Kidney capillary endothelial cell (primary cell): Measurements from ENCODE around the gene ZNF738.
"Not testable (repeated sequence)": the region's sequence is repeated elsewhere in the genome, so short reads cannot be mapped to it uniquely, and the experiment has no call there.

ENCODE experiments used
- DNase-seq: peaks from one replicate; pipeline ENCODE4 v3.0.0-alpha.2; 2018; ENCODE audit warnings: low spot score

ZNF738 gene

DNA sequence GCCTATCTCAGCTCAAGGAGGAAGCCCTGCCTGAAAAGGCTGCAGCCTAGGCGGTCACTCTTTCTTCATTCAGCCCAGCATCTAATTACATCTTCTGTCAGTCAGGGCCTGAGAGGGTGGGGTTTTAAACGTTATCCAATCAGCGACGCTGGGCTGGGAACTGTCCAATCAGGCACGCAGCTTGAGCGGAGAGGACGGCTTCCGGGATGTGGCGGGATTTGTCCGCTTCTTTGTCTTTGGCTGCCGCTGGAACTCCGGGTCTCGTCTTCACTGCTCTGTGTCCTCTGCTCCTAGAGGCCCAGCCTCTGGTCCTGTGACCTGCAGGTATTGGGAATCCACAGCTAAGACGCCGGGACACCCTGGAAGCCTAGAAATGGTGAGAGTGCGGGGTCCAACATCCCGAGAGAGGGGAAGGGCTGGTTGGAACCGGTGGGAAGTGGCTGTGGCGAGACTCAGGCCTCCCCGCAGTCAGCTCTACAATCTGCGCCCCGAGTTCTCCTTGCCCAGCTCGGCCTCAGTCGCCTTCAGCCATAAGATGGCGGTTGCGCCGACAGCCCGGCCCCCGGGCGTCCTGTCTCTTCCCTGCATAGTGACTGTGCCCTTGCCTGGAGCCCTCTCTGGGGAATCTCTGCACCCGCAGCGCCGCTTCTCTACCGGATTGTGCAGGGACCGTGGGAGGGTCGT, at the start of gene ZNF738:
ZNF738 (plus strand) TSS at position 233 of the 684 bp plus-strand sequence; CDS start at position 374, 141 bp downstream.
- peak; percentile 89 for DNase-seq

DNA sequence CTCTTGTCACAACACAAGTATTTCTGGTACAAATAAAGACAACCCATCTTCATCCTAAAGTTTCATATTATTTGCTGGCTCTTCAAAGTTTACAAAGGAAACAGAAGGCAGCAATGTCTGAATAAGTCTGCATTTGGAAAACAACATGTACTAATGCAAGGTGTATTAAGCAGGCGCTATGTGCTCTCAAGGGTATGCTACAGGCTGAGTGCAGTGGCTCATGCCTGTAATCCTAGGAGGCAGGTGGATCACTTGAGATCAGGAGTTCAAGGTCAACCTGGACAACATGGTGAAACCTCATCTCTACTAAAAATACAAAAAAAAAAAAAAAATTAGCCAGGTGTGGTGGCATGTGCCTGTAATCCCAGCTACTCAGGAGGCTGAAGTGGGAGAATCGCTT, 46.0 kb upstream of the ZNF738 start:
- not testable (repeated sequence) for DNase-seq

DNA sequence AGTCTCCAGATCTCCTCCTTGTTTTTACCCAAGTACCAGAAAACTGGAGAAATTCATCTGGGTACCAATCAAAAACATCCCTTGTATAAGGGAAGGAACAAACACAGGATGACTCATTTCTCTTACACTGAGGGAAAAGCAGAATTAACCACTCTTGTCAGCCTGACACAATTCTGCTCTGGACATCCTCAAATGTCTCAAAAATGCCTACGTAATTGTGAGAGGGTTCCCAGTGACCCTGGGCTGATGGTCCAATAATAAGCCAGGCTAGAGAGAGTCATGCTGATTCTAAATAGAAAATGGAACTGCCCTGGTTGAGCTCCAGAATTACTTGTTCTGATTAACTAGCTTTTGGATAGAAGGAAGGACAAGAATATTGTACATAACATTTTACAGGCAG, 44.1 kb upstream of the ZNF738 start:
- DNase-seq = no peak

DNA sequence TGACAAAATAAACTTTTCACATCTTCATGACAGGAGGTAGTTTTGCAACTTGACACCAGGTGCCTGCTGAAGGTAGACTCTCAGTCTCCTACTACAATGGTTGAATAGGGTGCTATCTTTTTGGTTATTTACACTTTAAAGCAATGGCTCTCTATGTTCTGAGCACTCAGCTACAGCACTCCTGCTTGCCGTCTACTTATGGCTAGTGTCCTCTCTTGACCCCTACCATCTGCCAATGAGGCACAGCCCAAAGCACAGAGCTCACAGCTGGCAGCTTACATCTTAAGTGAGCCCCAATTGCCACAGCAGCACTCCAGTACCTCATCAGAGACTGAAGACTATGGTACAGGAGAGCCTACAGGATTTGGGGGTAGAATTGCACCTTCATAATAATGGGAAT, 41.0 kb upstream of the ZNF738 start:
- no peak for DNase-seq

DNA sequence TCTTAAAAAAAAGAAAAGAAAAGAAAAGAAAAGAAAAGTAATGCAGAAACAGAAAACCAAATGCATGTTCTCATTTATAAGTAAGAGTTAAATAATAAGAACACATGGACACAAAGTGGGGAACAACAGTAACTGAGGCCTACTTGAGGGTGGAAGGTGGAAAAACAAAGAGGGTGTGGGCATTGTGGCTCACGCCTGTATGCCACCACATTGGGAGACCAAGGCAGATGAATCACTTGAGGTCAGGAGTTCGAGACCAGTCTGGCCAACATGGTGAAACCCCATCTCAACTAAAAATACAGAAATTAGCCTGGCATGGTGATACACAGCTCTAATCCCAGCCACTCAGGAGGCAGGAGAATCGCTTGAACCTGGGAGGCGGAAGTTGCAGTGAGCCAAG, 37.7 kb upstream of the ZNF738 start:
- no peak for DNase-seq

DNA sequence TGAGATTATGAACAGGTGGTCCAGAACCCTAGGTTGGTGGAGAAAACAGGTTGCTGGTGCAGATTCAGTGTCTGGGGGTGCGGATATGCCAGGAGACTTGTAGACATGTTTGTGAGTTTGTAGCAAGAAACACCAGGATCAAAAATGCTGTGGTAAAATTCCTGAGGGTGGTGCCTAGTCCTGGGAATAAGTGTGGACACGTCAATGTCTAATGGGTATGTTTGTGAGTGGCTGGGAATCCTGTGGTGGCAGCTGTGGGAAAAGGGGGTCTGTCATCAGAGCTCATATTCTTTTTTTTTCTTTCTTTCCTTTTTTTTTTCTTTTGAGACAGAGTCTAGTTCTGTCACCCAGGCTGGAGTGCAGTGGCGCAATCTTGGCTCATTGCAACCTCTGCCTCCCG, 36.8 kb upstream of the ZNF738 start:
- no peak for DNase-seq

DNA sequence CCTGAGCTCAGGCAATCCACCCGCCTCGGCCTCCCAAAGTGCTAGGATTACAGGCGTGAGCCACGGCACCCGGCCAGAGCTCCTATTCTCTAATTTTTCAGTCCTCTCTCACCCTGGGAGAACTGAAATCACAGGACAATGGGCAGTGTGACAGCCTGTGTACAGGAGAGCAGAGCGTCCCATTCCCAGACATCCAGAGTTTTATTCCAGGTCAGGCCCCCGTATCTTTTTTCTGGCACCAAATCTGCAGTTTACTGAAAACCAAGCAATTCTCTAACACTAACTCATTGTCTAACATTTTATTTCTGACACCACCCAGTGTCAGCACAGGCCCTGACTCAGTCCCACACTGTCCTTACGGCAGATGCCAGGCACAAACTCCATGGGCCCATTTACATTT, 36.3 kb upstream of the ZNF738 start:
- DNase-seq = no peak

DNA sequence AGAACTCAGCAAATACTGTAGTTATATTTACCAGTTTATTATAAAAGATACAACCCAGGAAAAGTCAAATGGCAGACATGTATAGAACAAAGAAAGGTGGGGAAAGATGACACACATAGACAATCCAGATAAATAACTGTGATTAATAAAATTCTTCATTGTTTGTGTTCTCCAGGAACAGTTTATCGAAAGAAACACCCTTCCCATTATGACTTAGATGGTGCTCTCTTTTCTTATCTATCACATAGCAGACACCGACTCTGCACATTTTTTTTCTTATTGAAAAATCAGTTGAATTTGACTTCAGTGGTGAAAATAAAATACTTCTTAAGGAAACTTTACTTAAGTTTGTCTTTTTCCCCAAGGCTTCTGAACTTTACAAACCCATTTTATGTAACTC, 35.8 kb upstream of the ZNF738 start:
- DNase-seq = no peak

DNA sequence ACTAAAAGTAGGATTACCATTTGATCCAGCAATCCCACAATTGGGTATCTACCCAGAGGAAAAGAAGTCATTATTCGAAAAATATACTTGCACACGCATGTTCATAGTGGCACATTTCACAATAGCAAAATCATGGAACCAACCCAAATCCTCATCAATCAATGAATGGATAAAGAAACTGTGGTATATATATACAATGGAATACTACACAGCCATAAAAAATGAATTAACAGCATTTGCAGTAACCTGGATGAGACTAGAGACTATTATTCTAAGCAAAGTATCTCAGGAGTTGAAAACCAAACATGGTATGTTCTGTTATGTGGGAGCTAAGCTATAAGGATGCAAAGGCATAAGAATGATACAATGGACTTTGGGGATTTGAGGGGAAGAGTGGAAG, 32.6 kb upstream of the ZNF738 start:
- DNase-seq = no peak

DNA sequence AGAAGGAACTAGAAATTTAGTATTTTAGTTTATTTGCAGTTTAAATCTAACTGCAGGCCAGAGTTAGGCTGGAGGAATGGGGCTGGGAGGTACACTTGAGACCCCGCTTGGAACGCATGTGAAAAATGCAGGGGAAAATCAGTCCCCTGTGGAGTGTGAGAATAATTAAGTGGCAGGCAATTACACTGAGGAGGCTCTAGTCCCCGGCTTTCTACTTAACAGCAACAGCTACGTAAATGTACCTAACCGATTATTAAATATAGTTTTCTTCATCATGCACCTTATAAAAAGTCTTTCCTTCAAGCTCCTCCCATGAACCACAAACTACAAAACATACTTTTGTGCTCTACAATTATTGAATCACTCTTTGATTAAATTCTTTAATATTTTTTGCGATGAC, 30.4 kb upstream of the ZNF738 start:
- no peak for DNase-seq

DNA sequence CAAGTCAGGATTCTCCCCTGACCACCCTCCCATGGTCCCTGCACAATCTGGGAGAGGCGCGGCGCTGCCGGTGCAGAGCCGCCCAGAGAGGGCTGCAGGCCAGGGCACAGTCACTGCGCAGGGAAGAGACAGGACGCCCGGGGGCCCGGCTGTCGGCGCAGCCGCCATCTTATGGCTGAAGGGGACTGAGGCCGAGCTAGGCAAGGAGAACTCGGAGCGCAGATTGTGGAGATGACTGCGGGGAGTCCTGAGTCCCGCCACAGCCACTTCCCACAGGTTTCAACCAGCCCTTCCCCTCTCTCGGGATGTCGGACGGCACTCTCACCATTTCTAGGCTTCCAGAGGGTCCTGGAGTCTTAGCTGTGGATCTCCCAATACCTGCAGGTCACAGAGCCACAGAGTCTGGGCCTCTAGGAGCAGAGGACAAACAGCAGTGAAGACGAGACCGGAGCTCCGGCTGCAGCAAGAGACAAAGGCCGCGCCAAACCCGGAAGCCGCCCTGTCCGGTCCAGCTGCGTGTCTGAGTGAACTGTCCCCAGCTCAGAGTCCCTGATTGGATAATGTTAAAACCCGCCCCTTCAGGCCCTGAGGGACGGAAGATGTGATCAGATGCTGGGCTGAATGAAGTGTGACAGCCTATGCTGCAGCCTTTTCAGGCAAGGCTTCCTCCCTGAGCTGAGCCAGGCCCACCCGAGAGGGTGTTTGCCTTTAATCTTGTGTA, 29.8 kb upstream of the ZNF738 start, which contains the start of gene ZNF708:
ZNF708 (minus strand) TSS at position 526 of the 721 bp plus-strand sequence; CDS start at position 328, 198 bp downstream.
- DNase-seq = peak; percentile 91

DNA sequence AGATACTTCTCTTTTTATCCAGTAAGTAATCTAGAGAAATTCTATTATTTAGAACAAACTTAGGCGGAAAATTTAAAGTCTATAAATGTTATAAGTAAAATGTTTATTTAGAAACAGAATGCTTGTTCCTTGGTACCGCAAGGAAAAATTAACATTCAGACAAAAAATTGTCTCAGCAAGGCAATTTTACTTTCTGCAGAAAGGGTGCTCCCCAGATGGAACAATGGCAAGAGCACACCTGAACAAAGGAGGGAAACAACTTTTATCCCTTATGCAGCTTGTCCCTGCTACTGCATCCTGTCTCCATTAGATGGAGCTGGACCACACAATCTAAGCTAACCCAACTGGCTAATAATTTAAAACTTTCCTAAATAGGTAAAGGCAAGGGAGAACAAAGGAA, 23.1 kb upstream of the ZNF738 start:
- no peak for DNase-seq

DNA sequence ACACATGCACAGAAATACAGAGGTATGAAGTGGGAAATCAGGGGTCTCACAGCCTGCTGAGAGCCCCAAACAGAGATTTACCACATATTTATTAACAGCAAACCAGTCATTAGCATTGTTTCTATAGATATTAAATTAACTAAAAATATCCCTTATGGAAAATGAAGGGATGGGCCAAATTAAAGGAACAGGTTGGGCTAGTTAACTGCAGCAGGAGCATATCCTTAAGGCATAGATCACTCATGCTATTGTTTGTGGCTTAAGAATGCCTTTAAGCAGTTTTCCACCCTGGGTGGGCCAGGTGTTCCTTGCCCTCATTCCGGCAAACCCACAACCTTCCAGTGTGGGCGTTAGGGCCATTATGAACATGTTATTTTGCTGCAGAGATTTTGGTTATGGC, 14.0 kb upstream of the ZNF738 start:
- DNase-seq = not testable (repeated sequence)

DNA sequence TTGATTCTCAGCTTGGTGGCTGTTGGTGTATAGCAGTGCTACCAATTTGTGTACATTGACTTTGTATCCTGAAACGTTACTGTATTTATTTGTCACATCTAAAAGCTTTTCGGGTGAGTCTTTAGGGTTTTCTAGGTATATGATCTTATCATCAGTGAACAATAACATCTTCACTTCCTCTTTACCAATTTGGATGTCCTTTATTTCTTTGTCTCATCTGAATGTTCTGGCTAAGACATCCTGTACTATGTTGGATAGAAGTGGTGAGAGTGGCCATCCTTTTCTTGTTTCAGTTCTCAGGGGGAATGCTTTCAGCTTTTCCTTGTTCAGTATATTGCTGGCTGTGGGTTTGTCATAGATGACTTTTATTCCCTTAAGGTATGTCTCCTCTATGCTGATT, 6.0 kb upstream of the ZNF738 start:
- DNase-seq = no peak

DNA sequence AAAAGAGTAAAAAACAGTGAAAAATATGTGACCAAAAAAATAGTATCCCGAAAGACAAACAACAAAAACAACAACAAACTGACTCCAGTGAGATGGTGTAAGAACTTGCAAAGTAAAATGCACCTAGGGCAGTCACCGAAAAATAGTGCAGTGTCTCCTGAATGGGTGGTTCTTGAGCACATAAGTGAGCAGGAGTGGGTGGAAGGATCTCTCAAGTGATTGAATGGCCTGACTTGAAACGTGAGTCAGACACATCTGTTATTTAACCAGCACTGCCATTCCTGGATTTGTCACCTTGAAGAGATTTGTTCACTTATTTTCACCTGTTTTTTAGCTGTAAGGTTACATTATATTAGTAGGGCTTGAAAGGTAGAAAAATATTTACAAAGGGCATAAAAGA, 3.5 kb downstream of the ZNF738 start:
- DNase-seq = no peak

DNA sequence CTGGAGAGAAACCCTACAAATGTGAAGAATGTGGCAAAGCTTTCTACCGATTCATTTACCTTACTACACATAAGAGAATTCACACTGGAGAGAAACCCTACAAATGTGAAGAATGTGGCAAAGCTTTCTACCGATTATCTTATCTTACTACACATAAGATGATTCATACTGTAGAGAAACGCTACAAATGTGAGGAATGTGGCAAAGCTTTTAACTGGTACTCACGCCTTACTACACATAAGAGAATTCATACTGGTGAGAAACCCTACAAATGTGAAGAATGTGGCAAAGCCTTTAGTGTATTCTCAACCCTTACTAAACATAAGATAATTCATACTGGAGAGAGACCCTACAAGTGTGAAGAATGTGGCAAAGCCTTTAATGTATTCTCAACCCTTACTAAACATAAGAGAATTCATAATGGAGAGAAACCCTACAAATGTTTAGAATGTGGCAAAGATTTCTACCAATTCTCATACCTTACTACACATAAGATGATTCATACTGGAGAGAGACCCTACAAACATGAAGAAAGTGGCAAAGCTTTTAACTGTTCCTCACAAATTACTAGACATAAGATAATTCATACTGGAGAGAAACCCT, 25.3 kb downstream of the ZNF738 start:
- no peak for DNase-seq

DNA sequence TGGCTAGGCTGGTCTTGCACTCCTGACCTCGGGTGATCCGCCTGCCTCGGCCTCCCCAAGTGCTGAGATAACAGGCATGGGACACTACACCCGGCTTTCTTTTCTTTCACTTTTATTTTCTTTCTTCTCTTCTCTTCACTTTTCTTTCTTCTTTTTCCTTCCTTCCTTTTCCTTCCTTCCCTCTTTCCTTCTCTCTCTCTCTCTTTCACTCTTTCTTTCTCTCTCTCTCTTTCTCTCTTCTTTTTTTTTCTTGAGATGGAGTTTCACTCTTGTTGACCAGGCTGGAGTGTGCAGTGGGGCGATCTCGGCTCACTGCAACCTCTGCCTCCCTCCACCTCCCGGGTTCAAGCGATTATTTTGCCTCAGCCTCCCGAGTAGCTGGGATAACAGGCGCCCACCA, 37.3 kb downstream of the ZNF738 start:
- DNase-seq = no peak

DNA sequence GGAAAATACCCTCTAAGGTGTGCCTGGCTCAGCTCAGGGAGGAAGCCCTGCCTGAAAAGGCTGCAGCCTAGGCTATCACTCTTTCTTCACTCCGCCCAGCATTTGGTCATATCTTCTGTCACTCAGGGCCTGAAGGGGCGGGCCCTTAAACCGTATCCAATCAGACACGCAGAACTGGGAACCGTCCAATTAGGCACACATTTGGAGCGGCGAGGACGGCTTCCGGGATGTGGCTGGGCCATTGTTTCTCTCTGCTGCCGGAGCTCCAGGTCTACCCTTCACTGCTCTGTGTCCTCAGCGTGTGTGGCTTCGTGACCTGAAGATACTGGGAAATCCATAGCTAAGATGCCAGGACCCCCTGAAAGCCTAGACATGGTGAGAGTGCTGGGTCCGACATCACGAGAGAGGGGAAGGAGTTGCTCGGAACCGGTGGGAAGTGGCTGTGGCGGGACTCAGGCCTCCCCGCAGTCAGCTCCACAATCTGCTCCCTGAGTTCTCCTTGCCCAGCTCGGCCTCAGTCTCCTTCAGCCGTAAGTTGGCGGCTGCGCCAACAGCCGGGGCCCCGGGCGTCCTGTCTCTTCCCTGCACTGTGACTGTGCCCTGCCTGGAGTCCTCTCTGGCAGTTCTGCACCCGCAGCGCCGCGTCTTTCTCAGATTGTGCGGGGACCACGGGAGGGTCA, 38.2 kb downstream of the ZNF738 start, which contains the start of gene ZNF493:
ZNF493 (plus strand) TSS at position 241 of the 680 bp plus-strand sequence; CDS start at position 346, 105 bp downstream.
- DNase-seq = peak; percentile 81

DNA sequence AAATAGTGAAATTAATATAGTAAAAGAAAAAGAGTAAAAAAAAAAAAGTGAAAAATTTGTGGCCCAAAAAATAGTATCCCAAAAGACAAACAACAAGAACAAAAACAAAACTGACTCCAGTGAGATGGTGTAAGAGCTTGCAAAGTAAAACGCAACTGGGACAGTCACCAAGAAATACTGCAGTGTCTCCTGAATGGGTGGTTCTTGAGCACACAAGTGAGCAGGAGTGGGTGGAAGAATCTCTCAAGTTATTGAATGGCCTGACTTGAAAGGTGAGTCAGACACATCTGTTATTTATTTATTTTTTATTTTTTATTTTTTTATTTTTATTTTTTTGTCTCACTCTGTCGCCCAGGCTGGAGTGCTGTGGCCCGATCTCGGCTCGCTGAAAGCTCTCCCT, 40.1 kb downstream of the ZNF738 start:
- DNase-seq = no peak

DNA sequence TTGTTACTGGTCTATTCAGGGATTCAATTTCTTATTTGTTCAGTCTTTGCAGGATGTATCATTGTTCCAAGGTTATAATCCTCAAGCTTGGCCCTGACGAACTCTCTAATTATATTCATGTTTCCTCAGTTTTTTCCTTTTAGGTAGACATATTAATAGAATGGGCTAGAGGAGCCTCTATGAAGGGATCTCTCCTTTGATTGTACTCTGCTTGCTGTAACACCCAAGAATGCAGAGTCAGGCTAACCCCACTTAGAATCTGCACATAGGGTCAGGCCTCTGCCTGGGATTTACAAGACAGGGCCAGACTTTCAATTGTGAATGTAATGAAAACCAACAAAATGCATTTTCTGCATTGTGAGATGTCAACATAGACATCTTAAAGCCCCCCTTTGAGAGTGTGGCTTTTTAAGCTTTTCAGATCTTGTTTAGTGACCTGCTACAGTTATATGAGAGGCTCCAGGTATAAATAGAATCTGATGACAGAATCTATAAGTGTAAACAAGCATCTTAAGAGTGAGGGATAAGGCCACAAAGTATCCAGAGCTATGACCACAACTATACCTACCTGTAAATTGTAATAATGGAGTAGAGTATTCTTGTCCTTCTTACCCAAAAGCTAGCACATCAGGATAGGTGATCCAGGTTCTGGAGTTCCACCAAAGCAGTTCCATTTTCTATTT, 43.6 kb downstream of the ZNF738 start:
- no peak for DNase-seq

DNA sequence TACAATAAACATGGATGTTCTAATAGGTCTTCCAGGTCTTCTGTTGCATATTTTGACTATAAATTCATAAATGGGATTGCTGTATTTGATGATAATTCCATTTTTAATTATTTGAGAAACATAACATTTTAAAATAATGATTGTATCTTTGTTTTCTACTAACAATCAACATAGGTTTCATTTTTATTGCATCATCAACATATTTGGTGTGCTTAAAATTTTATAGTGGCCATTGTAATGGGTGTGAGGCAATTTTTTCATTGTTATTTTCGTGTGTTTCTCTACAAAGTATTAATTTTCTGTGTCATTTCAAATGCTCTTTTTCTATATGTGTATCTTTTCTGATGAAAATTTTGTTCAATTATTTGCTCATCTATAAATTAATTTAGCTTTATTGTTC, 51.4 kb downstream of the ZNF738 start:
- DNase-seq = no peak

DNA sequence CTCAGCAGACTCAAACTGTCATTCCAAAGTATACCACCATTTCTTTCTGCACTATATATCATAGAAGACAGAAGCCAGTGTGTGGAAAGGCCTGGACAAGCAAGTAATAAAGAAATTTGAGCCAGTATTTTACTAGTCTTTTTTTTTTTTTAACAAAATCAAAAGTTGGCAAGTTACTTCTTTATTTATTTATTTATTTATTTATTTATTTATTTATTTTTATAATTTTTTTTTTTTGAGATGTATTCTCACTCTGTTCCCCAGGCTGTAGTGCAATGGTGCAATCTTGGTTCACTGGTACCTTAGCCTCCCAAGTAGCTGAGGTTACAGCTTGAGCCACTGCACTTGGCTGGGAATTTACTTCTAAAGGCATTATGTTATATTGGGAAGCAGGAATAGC, 63.4 kb downstream of the ZNF738 start:
- DNase-seq = no peak
